ENCODE data around the gene FRRS1L. TPM values are rescaled to one million over a fixed set of nuclear protein-coding genes. Genes with fewer than 3 reads are reported as not detected.

FRRS1L gene
- polyA plus RNA-seq, 1 donor = 1.4 TPM

- no peak for DNase-seq (ENCODE audit: low read depth)
These were observed 9.3 kb upstream of the FRRS1L start for GRCh38 chr9:109176386-109176785.

GRCh38 chr9:109172935-109173334 is 5.9 kb upstream of the FRRS1L start:
- DNase-seq (ENCODE audit: low read depth) = no peak

GRCh38 chr9:109171926-109172325 is 4.9 kb upstream of the FRRS1L start:
- DNase-seq (ENCODE audit: low read depth) = no peak

GRCh38 chr9:109168170-109168569 is 1.1 kb upstream of the FRRS1L start:
- no peak for DNase-seq (ENCODE audit: low read depth)

GRCh38 chr9:109167716-109168115 is 667 bp upstream of the FRRS1L start:
- no peak for DNase-seq (ENCODE audit: low read depth)

- no peak for DNase-seq (ENCODE audit: low read depth)
These were observed 778 bp downstream of the FRRS1L start for GRCh38 chr9:109166171-109166770.

- no peak for DNase-seq (ENCODE audit: low read depth)
These were observed 3.0 kb downstream of the FRRS1L start for GRCh38 chr9:109164042-109164441.

- no peak for DNase-seq (ENCODE audit: low read depth)
These were observed 3.9 kb downstream of the FRRS1L start for GRCh38 chr9:109163194-109163593.

GRCh38 chr9:109162677-109163076 is 4.4 kb downstream of the FRRS1L start:
- DNase-seq (ENCODE audit: low read depth) = no peak

- no peak for DNase-seq (ENCODE audit: low read depth)
These were observed 5.6 kb downstream of the FRRS1L start for GRCh38 chr9:109161471-109161870.

- DNase-seq (ENCODE audit: low read depth) = no peak
These were observed 7.5 kb downstream of the FRRS1L start for GRCh38 chr9:109159583-109159982.

GRCh38 chr9:109158651-109159050 is 8.4 kb downstream of the FRRS1L start:
- no peak for DNase-seq (ENCODE audit: low read depth)

GRCh38 chr9:109156708-109157107 is 10.3 kb downstream of the FRRS1L start:
- DNase-seq (ENCODE audit: low read depth) = no peak

- DNase-seq (ENCODE audit: low read depth) = no peak
These were observed 16.0 kb downstream of the FRRS1L start for GRCh38 chr9:109150925-109151545.

- DNase-seq (ENCODE audit: low read depth) = no peak
These were observed 17.3 kb downstream of the FRRS1L start for GRCh38 chr9:109149722-109150121.

- no peak for DNase-seq (ENCODE audit: low read depth)
These were observed 18.0 kb downstream of the FRRS1L start for GRCh38 chr9:109149089-109149488.

GRCh38 chr9:109145051-109145450 is 22.0 kb downstream of the FRRS1L start:
- no peak for DNase-seq (ENCODE audit: low read depth)

- DNase-seq (ENCODE audit: low read depth) = no peak
These were observed 23.0 kb downstream of the FRRS1L start for GRCh38 chr9:109143881-109144562.

- DNase-seq (ENCODE audit: low read depth) = no peak
These were observed 25.7 kb downstream of the FRRS1L start for GRCh38 chr9:109141375-109141774.

- DNase-seq (ENCODE audit: low read depth) = no peak
These were observed 27.2 kb downstream of the FRRS1L start for GRCh38 chr9:109139851-109140250.

- no peak for DNase-seq (ENCODE audit: low read depth)
These were observed 28.6 kb downstream of the FRRS1L start for GRCh38 chr9:109138421-109138820.

GRCh38 chr9:109134167-109134578 is 32.9 kb downstream of the FRRS1L start:
- no peak for DNase-seq (ENCODE audit: low read depth)

- DNase-seq (ENCODE audit: low read depth) = no peak
These were observed 33.5 kb downstream of the FRRS1L start for GRCh38 chr9:109133533-109133932.
